ENCODE results near the gene ZBTB16. TPM values are rescaled to one million over a fixed set of nuclear protein-coding genes. Genes with fewer than 3 reads are reported as not detected.

ZBTB16 gene
- total RNA-seq, 1 experiment from 2014 or later, result 0.21 TPM

DNA sequence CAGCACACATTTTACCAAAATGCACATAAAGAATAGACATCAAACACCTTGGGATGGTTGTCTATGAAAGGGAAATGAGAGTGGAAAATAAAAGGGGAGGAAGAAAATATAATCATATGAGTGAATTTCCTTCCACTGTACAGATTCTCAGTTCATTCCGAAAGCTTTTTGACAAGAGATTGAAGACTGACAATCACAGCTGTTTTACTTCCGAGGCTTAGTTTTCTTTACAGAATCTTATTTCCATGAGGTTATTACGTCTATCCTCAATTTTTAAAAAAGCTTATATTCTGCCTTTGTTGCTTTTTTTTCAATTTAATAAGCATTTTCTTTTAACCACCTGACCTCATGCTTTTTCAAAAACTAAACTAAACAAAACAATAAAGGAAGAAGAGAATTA is 223.9 kb downstream of the ZBTB16 start:
- no peak for ATAC-seq
- intact Hi-C loops (cut with micrococcal nuclease; ENCODE audit: unreplicated experiment) (no loop called here), in situ Hi-C loops (cut with HindIII; ENCODE audit: low pct_unique_long_range_greater_than_20kb, low sequenced_read_pairs) (no loop called here)
- no peak overlapping the region for H3K27ac ChIP-seq (ENCODE audit: low read length)
- no peaks in the 10 kb centered on the region for H3K36me3 ChIP-seq (ENCODE audit: control insufficient read depth, insufficient read depth, low read length)
- ChIA-PET POLR2A (no interaction called here), CTCF (no interaction called here)
- no peak for TF ChIP-seq TCF7L2 (IDR thresholded peaks at IDR 0.05; ENCODE audit: low read depth, low read length)
- TF ChIP-seq SIN3A (IDR thresholded peaks at IDR 0.05; ENCODE audit: borderline replicate concordance, insufficient read depth, low read depth, low read length), result no peak
- TF ChIP-seq POLR2AphosphoS5 (IDR thresholded peaks at IDR 0.05; ENCODE audit: low read depth, low read length), result no peak
- TF ChIP-seq, protein P1, sequence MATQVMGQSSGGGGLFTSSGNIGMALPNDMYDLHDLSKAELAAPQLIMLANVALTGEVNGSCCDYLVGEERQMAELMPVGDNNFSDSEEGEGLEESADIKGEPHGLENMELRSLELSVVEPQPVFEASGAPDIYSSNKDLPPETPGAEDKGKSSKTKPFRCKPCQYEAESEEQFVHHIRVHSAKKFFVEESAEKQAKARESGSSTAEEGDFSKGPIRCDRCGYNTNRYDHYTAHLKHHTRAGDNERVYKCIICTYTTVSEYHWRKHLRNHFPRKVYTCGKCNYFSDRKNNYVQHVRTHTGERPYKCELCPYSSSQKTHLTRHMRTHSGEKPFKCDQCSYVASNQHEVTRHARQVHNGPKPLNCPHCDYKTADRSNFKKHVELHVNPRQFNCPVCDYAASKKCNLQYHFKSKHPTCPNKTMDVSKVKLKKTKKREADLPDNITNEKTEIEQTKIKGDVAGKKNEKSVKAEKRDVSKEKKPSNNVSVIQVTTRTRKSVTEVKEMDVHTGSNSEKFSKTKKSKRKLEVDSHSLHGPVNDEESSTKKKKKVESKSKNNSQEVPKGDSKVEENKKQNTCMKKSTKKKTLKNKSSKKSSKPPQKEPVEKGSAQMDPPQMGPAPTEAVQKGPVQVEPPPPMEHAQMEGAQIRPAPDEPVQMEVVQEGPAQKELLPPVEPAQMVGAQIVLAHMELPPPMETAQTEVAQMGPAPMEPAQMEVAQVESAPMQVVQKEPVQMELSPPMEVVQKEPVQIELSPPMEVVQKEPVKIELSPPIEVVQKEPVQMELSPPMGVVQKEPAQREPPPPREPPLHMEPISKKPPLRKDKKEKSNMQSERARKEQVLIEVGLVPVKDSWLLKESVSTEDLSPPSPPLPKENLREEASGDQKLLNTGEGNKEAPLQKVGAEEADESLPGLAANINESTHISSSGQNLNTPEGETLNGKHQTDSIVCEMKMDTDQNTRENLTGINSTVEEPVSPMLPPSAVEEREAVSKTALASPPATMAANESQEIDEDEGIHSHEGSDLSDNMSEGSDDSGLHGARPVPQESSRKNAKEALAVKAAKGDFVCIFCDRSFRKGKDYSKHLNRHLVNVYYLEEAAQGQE (IDR thresholded peaks at IDR 0.05; ENCODE audit: insufficient read depth in 1 of 2, low read depth in 2 of 2, low read length in 1 of 2), result no peak
- TF ChIP-seq, protein P2, sequence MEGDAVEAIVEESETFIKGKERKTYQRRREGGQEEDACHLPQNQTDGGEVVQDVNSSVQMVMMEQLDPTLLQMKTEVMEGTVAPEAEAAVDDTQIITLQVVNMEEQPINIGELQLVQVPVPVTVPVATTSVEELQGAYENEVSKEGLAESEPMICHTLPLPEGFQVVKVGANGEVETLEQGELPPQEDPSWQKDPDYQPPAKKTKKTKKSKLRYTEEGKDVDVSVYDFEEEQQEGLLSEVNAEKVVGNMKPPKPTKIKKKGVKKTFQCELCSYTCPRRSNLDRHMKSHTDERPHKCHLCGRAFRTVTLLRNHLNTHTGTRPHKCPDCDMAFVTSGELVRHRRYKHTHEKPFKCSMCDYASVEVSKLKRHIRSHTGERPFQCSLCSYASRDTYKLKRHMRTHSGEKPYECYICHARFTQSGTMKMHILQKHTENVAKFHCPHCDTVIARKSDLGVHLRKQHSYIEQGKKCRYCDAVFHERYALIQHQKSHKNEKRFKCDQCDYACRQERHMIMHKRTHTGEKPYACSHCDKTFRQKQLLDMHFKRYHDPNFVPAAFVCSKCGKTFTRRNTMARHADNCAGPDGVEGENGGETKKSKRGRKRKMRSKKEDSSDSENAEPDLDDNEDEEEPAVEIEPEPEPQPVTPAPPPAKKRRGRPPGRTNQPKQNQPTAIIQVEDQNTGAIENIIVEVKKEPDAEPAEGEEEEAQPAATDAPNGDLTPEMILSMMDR (IDR thresholded peaks at IDR 0.05), result no peak
- no peaks in the 10 kb centered on the region for H3K9me3 ChIP-seq (ENCODE audit: control insufficient read depth, insufficient read depth, low read depth, low read length)
- H3K4me1 ChIP-seq (ENCODE audit: control insufficient read depth, insufficient read depth, low read length), result no peaks in the 10 kb centered on the region
- no peaks in the 10 kb centered on the region for H3K27me3 ChIP-seq (ENCODE audit: control insufficient read depth, insufficient read depth, low read length)
- no TSS peak for BruUV-seq (replicated peaks)
- no peak overlapping the region for H3K4me3 ChIP-seq (ENCODE audit: low read depth in 2 of 2, low read length in 2 of 2)
- no peak for DNase-seq (ENCODE audit: low read depth, low spot score)

DNA sequence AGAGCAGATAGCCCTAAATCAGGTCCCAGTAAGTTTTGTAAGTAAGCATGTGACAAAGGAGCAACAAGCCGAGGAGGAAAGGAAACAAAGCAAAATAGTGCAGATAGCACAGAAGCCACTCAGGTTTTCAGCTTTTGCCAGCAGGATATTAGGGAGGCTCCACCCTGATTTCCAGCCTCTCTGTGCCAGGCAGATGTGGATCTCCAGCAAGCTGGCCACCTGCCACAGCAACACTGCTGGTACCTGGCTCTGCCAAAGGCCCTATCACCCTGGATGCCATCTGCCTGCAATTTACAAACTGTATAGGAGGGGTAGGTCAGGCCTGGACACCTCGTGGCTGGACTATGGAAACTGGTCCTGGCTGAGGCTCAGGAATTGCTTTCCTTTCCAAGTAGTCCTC is 224.5 kb downstream of the ZBTB16 start:
- intact Hi-C loops (cut with micrococcal nuclease; ENCODE audit: unreplicated experiment), result no loop called here
- no TSS peak for BruUV-seq (replicated peaks)
- Histone ChIP-seq H3K27ac (ENCODE audit: low read length) (no peak overlapping the region), H3K27me3 (ENCODE audit: control insufficient read depth, insufficient read depth, low read length) (no peaks in the 10 kb centered on the region), H3K9me3 (ENCODE audit: control insufficient read depth, insufficient read depth, low read depth, low read length) (no peaks in the 10 kb centered on the region), H3K4me1 (ENCODE audit: control insufficient read depth, insufficient read depth, low read length) (no peaks in the 10 kb centered on the region), H3K36me3 (ENCODE audit: control insufficient read depth, insufficient read depth, low read length) (no peaks in the 10 kb centered on the region), H3K4me3 (ENCODE audit: low read depth in 2 of 2, low read length in 2 of 2) (no peak overlapping the region)
- in situ Hi-C loops (cut with HindIII; ENCODE audit: low pct_unique_long_range_greater_than_20kb, low sequenced_read_pairs), result no loop called here
- no peak for DNase-seq (ENCODE audit: low read depth, low spot score)
- ChIA-PET CTCF (no interaction called here), POLR2A (no interaction called here)
- TF ChIP-seq SIN3A (IDR thresholded peaks at IDR 0.05; ENCODE audit: borderline replicate concordance, insufficient read depth, low read depth, low read length) (no peak), TCF7L2 (IDR thresholded peaks at IDR 0.05; ENCODE audit: low read depth, low read length) (no peak), POLR2AphosphoS5 (IDR thresholded peaks at IDR 0.05; ENCODE audit: low read depth, low read length) (no peak)
- TF ChIP-seq, protein P1 (IDR thresholded peaks at IDR 0.05; ENCODE audit: insufficient read depth in 1 of 2, low read depth in 2 of 2, low read length in 1 of 2), result no peak
- TF ChIP-seq, protein P2 (IDR thresholded peaks at IDR 0.05), result no peak
- no peak for ATAC-seq

Measured in Panc1 (cell line).